Measurements from ENCODE around the gene STXBP5.

- TF ChIP-seq EP300 (IDR thresholded peaks at IDR 0.05) (no peak), CTCF (IDR thresholded peaks at IDR 0.05) (no peak)
Observed at GRCh38 chr6:147216915-147217314, 12.7 kb downstream of the STXBP5 start.
